ENCODE measurements around the gene TIMP4.

Gene TIMP4

DNA sequence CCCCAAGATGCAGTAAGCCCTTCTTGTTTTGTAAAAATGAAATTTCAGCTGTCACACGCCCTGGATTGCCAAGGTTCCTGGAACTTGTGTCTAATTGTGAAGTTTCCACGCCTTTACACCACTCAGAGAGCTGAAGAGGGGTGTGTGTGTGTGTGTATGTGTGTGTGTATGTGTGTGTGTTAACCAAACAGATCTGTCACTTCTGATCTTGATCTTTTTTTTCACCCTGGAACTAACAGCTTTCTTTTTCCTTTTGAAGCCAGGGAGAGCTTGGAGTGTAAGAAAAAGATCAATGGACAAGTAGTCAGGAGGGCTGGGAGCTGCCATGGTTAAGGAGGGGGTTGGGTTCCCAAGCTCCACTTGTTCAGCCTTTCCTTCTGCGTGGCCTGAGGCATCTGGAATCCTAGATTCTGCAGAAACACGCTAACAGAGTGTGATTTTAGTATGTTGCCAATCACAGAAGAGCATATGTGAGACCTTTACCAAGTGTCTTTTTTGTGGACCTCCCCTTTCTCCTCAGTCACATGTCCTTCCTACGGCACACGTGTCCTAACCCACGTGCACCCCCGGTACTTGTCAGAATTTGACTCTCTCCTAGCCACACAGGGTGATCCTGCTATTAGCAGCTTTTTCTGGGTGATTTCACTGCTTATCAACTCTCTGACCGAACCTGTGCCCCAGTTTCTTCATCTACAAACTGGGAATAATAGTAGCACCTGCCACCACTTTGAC is 11.5 kb downstream of the TIMP4 start:
- DNase-seq: no peak

GRCh38 chr3:12143949-12144504 is 14.7 kb downstream of the TIMP4 start:
- no peak for DNase-seq

DNA sequence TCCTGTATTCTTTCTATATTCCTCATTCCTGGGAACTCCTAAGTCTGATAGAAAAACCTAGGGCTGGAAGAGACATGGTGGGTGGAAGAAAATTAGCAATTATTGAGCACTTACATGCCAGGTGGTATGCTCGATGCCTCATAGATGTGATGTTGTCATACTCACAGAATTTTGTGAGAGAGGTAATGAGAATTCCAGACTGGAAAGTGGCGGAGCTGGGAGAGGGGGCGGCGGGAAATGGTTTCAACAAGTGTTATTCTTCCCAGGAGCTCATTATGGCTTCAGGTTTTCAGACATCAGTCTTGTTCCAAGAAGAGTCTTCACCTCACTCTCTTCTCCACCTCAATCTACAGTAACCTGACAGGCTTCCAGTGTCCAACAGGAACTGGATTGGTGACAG is 16.2 kb downstream of the TIMP4 start:
- no peak for DNase-seq

DNA sequence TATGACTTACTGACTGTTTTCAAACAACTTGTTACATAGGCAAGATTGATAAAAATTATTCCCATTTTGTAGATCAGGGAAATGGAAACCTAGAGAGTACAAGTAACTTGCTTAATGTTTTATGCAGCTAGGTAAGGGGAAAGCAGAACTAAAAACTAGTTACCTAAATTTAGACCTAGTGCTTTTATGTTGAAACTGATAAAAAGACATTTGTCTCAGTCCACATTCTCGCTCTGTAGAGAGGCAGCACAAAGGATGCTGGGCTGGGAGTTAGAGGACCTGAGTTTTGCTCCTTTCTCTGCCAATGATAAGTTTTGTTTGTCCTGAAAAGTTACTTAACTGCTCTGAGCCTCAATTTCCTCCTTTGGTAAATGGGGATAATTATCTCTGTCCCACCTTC is 17.4 kb downstream of the TIMP4 start:
- no peak for DNase-seq

- DNase-seq: peak; percentile 57
Observed at GRCh38 chr3:12139111-12139511, 19.6 kb downstream of the TIMP4 start.

GRCh38 chr3:12138044-12138443 is 20.7 kb downstream of the TIMP4 start:
- DNase-seq: peak; percentile 65

DNA sequence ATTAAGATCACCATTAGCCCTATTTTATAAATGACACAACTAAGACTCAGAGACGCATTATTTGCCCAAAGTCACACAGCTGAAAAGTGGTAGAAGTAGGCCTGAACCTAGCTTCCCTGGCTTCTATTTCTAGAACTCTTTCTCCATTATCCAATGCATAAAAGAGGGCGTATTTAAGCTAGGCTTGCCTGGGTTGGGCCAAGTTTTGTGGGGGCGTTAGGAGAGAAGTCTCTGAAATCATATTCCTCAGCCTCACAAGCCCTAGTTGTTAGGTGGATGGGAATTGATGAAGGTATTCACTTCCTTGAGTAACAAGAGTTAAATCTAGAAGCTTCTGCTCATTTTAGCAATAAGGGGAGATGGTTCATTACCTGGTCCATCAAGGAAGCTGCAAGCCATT is 22.3 kb downstream of the TIMP4 start:
- no peak for DNase-seq

- DNase-seq: peak; percentile 75
Observed at GRCh38 chr3:12135029-12135657, 23.6 kb downstream of the TIMP4 start.

DNA sequence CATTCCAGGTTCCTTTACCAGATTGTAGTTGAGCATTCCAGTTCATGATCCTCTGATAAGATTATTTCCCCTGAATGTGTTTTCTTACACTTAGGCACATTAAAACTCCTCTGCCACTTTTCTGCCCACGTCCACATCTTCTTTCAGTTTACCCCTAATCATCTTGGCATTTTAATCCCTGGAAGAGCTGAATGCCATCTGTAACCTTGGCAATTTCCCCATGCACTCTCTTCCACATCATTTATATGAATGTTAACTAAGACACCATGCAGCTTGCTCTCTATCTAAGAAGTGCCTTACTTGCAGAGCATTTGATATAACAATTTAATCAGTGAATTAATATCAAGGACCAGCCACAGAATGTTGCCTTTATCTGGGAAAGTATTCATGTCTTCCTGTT is 25.8 kb downstream of the TIMP4 start:
- DNase-seq: no peak

- DNase-seq: no peak
Observed at GRCh38 chr3:12131351-12132090, 27.2 kb downstream of the TIMP4 start.

DNA sequence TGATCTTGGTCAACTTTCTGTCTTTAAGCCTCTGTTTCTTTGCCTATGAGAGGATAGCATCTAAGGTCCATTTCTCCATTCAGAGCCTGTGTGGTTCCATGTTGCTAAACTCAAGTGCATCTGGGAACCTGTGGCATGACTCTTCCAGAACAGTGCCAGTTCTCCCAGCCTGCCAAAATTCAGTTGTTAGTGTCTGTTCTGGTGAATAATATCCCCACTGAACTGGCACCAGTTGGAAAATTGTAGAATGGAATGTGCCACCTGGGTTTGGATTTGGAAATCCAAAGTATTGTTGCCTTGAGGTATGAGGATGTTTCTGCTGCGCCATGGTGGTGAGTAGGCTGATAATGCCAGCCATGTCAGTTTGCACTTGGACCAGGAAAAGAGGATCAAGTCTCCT is 31.3 kb downstream of the TIMP4 start:
- DNase-seq: no peak

- no peak for DNase-seq
Observed at GRCh38 chr3:12125772-12126171, 32.9 kb downstream of the TIMP4 start.

DNA sequence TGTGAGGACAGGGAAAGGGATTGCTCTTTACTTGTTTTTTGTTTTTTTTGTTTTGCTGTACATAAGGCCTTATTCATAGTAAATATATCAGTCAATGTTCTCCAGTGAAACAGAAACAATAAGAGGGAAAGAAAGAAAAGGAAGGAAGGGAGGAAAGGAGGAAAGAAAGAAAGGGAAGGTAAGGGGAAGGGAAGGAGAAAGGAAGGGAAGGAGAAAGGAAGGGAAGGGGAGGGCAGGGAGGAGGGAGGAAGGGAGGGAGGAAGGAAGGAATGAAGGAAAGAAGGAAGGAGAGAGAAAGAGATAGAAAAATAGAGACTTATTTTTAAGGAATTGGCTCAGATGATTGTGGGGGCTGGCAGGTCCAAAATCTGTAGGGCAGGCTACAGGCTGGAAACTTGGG is 37.2 kb downstream of the TIMP4 start:
- no peak for DNase-seq

- DNase-seq: no peak
Observed at GRCh38 chr3:12120374-12121140, 38.2 kb downstream of the TIMP4 start.

DNA sequence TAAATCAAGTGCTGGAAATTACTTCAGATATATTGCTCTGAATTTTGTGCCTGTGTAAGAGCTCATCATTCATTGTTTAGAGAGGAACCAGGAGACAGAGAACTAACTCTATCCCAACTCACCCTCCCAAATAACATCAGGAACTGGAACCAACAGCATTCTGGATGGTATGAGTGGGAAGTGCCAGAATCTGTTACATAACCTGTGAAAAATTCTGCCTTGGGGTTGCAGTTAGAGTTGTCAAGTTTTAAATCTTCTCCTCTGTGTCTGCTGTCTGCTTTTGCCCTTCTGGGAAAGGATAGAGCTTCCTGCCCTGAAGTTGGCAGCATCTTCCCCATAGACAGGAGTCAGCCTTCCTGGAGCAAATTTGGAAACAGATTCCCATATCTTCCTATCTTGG is 41.2 kb downstream of the TIMP4 start:
- no peak for DNase-seq

- DNase-seq: no peak
Observed at GRCh38 chr3:12116870-12117269, 41.8 kb downstream of the TIMP4 start.

DNA sequence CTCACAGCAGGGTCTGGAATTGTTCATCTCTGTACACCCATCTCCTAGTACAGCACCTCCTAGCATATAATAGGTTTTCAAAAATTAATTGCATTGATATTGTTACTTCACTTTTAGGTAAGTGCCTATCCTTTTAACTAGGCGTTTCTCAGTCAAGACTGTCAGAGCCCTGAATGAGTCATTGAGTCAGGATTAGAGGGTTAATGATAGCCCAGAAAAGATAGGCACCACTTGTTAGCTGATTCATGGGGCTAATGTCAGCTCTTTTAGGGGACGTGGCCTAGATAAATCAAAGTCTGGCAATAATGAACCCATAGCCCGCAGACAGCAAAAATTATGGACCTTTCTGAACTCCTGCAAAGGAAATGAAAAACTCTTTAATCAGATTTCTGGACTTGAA is 42.9 kb downstream of the TIMP4 start:
- no peak for DNase-seq

- no peak for DNase-seq
Observed at GRCh38 chr3:12115104-12115503, 43.6 kb downstream of the TIMP4 start.

GRCh38 chr3:12114251-12114650 is 44.5 kb downstream of the TIMP4 start:
- no peak for DNase-seq

- DNase-seq: no peak
Observed at GRCh38 chr3:12107071-12107713, 51.5 kb downstream of the TIMP4 start.

All from hematopoietic multipotent progenitor cell treated with erythropoietin and hydrocortisone succinate and interleukin-3 and kit ligand, for 6 days (in vitro differentiated cells).